ENCODE data around the gene MIAT.
"Not testable (repeated sequence)": the region's sequence is repeated elsewhere in the genome, so short reads cannot be mapped to it uniquely, and the experiment has no call there.

Gene MIAT

GRCh38 chr22:26656891-26657851, at the start of gene MIAT:
Gene MIAT, plus strand, starts transcription at chr22:26657588.
- peak; percentile 40 to 43 for DNase-seq (ENCODE audit: low read depth in 1 of 2, low spot score in 1 of 2)

- no peak for DNase-seq (ENCODE audit: low read depth in 1 of 2, low spot score in 1 of 2)
These were observed 49.3 kb upstream of the MIAT start for GRCh38 chr22:26608129-26608528.

GRCh38 chr22:26609287-26609686, 48.1 kb upstream of the MIAT start:
- DNase-seq (ENCODE audit: low read depth in 1 of 2, low spot score in 1 of 2): no peak

- DNase-seq (ENCODE audit: low read depth in 1 of 2, low spot score in 1 of 2): no peak
These were observed 47.1 kb upstream of the MIAT start for GRCh38 chr22:26610072-26610958.

GRCh38 chr22:26610996-26611395, 46.4 kb upstream of the MIAT start:
- no peak for DNase-seq (ENCODE audit: low read depth in 1 of 2, low spot score in 1 of 2)

- no peak for DNase-seq (ENCODE audit: low read depth in 1 of 2, low spot score in 1 of 2)
These were observed 44.7 kb upstream of the MIAT start for GRCh38 chr22:26612652-26613051.

- DNase-seq (ENCODE audit: low read depth in 1 of 2, low spot score in 1 of 2): not testable (repeated sequence)
These were observed 43.6 kb upstream of the MIAT start for GRCh38 chr22:26613753-26614152.

GRCh38 chr22:26614322-26614721, 43.1 kb upstream of the MIAT start:
- DNase-seq (ENCODE audit: low read depth in 1 of 2, low spot score in 1 of 2): no peak

GRCh38 chr22:26615149-26615548, 42.2 kb upstream of the MIAT start:
- DNase-seq (ENCODE audit: low read depth in 1 of 2, low spot score in 1 of 2): no peak

GRCh38 chr22:26615830-26616435, 41.5 kb upstream of the MIAT start:
- DNase-seq (ENCODE audit: low read depth in 1 of 2, low spot score in 1 of 2): no peak

- DNase-seq (ENCODE audit: low read depth in 1 of 2, low spot score in 1 of 2): no peak
These were observed 40.7 kb upstream of the MIAT start for GRCh38 chr22:26616650-26617049.

GRCh38 chr22:26617271-26618199, 39.9 kb upstream of the MIAT start, which contains the start of gene CRYBB1:
Gene CRYBB1, minus strand, starts transcription at chr22:26618027. Its CDS starts 1,708 bp downstream, at chr22:26616319.
- no peak for DNase-seq (ENCODE audit: low read depth in 1 of 2, low spot score in 1 of 2)

GRCh38 chr22:26618455-26618854, 38.9 kb upstream of the MIAT start:
- no peak for DNase-seq (ENCODE audit: low read depth in 1 of 2, low spot score in 1 of 2)

- no peak for DNase-seq (ENCODE audit: low read depth in 1 of 2, low spot score in 1 of 2)
These were observed 37.9 kb upstream of the MIAT start for GRCh38 chr22:26619510-26619909.

GRCh38 chr22:26620197-26620596, 37.2 kb upstream of the MIAT start:
- DNase-seq (ENCODE audit: low read depth in 1 of 2, low spot score in 1 of 2): no peak

- no peak for DNase-seq (ENCODE audit: low read depth in 1 of 2, low spot score in 1 of 2)
These were observed 35.7 kb upstream of the MIAT start, which contains the start of gene CRYBA4 for GRCh38 chr22:26621663-26622062. Gene CRYBA4, plus strand, starts transcription at chr22:26621963. Its CDS starts 634 bp downstream, at chr22:26622597.

- DNase-seq (ENCODE audit: low read depth in 1 of 2, low spot score in 1 of 2): no peak
These were observed 33.4 kb upstream of the MIAT start for GRCh38 chr22:26623984-26624383.

- no peak for DNase-seq (ENCODE audit: low read depth in 1 of 2, low spot score in 1 of 2)
These were observed 32.6 kb upstream of the MIAT start for GRCh38 chr22:26624803-26625202.

- no peak for DNase-seq (ENCODE audit: low read depth in 1 of 2, low spot score in 1 of 2)
These were observed 27.2 kb upstream of the MIAT start for GRCh38 chr22:26629988-26630761.

Data from stimulated activated CD4-positive, alpha-beta T cell treated with anti-CD3 and anti-CD28 coated beads, Interleukin-15, amount 100 ng/mL, for 1 hour (primary cell).